HCT116 (cell line): ENCODE measurements around the gene SLC24A3. TPM values are rescaled to one million over a fixed set of nuclear protein-coding genes. Genes with fewer than 3 reads are reported as not detected.

ENCODE experiments used
- ATAC-seq: fragments of 200-7000 bp; cut with Tn5 transposase; 2 replicates; pipeline ENCODE4 v1.9.1; 2020; ENCODE audit warnings: mild to moderate bottlenecking, moderate library complexity
- BruUV-seq: library from RNA; stranded (reverse); fragments of 400-500 nt; replicated peaks from 2 replicates; lab custom pipeline; 2021; lab: Mats Ljungman, UMichigan
- CTCF ChIA-PET: fragments of 300-600 bp; sonication (Branson Sonifier 250); formaldehyde crosslinking; loops from one replicate; lab custom pipeline; 2021; ENCODE audit warnings: antibody characterized with exemption; lab: Charles Lee
- POLR2A ChIA-PET: fragments of 300-600, 350-600 bp; sonication (Branson Sonifier 250); formaldehyde crosslinking; loops from one replicate; lab custom pipeline; 2021; ENCODE audit warnings: antibody characterized with exemption; lab: Charles Lee
- RAD21 ChIA-PET, 2 experiments: fragments of 300-600 bp; sonication (Branson Sonifier 250); formaldehyde crosslinking; loops; one replicate each; lab custom pipeline; 2023; ENCODE audit warnings: low total read pairs in 2 of 2; ENCODE audit not compliant: uncharacterized antibody in 2 of 2, unreplicated experiment in 2 of 2, low non-redundant PET in 1 of 2; lab: Charles Lee
- DNase-seq: peaks from one replicate; pipeline ENCODE4 v3.0.0-alpha.2; 2010; ENCODE audit warnings: low read depth, low spot score
- H2AFZ ChIP-seq: fragments of 200-600 bp; shearing (Covaris generic), sonication (generic); 2 replicates; pipeline ENCODE4 v1.6.1; 2017; ENCODE audit warnings: low read depth, mixed run types, mixed read lengths, antibody characterized with exemption, low read length; ENCODE audit not compliant: poor library complexity, severe bottlenecking
- H3K27ac ChIP-seq: 2 replicates; pipeline ENCODE4 v1.5.1; 2012; ENCODE audit warnings: low read depth, low read length
- H3K27me3 ChIP-seq: fragments of 200-600 bp; sonication (generic); 2 replicates; pipeline ENCODE4 v1.6.1; 2016; ENCODE audit warnings: mixed run types, low read length, mixed read lengths; ENCODE audit not compliant: insufficient read depth
- H3K36me3 ChIP-seq, 2 experiments: fragments of 200-500 bp in 1 of 2; fragments of 200-600 bp in 1 of 2; sonication (Bioruptor generic) in 1 of 2; sonication (generic) in 1 of 2; 2 replicates each; pipeline versions ENCODE4 v1.5.1 to v1.6.1; 2014 to 2016; ENCODE audit warnings: low read length in 2 of 2, inconsistent platforms in 1 of 2, mixed read lengths in 1 of 2, mixed run types in 1 of 2; ENCODE audit not compliant: insufficient read depth in 2 of 2, control insufficient read depth in 1 of 2
- H3K4me1 ChIP-seq, 2 experiments: fragments of 200-600 bp in 1 of 2; sonication (generic) in 1 of 2; 2 replicates each; pipeline versions ENCODE4 v1.5.1 to v1.6.1; 2012 to 2017; ENCODE audit warnings: low read length in 2 of 2, inconsistent platforms in 1 of 2, mild to moderate bottlenecking in 1 of 2, mixed read lengths in 1 of 2, mixed run types in 1 of 2, moderate library complexity in 1 of 2; ENCODE audit not compliant: insufficient read depth in 2 of 2, control insufficient read depth in 1 of 2
- H3K4me2 ChIP-seq: fragments of 200-600 bp; sonication (generic); 2 replicates; pipeline ENCODE4 v1.6.1; 2017; ENCODE audit warnings: mixed run types, low read length, mixed read lengths
- H3K4me3 ChIP-seq, 2 experiments: fragments of 200-600 bp in 1 of 2; sonication (generic) in 1 of 2; replicated peaks in 1 of 2; 2 replicates each; pipeline ENCODE4 v1.5.1; 2011 to 2016; ENCODE audit warnings: low read length in 2 of 2, control low read depth in 1 of 2, low read depth in 1 of 2, mild to moderate bottlenecking in 1 of 2, mixed read lengths in 1 of 2, mixed run types in 1 of 2
- H3K79me2 ChIP-seq: fragments of 200-600 bp; sonication (generic); 2 replicates; pipeline ENCODE4 v1.6.1; 2017; ENCODE audit warnings: mild to moderate bottlenecking, mixed run types, low read length, moderate library complexity, mixed read lengths; ENCODE audit not compliant: insufficient read depth
- H3K9ac ChIP-seq: fragments of 200-600 bp; sonication (generic); 2 replicates; pipeline ENCODE4 v1.6.1; 2016; ENCODE audit warnings: low read length, mixed read lengths
- H3K9me2 ChIP-seq: fragments of 200-600 bp; sonication (generic), shearing (Covaris generic); 2 replicates; pipeline ENCODE4 v1.6.1; 2017; ENCODE audit warnings: mixed run types, mild to moderate bottlenecking, moderate library complexity; ENCODE audit not compliant: insufficient read depth
- H3K9me3 ChIP-seq, 2 experiments: fragments of 200-500 bp in 1 of 2; fragments of 200-600 bp in 1 of 2; sonication (Bioruptor generic) in 1 of 2; sonication (generic) in 1 of 2; 2 replicates each; pipeline ENCODE4 v1.6.1; 2014 to 2017; ENCODE audit warnings: low read length in 2 of 2, mixed read lengths in 2 of 2, inconsistent platforms in 1 of 2, low read depth in 1 of 2, mild to moderate bottlenecking in 1 of 2, mixed run types in 1 of 2, moderate library complexity in 1 of 2; ENCODE audit not compliant: control insufficient read depth in 1 of 2, insufficient read depth in 1 of 2
- H4K20me1 ChIP-seq: fragments of 200-600 bp; sonication (generic), shearing (Covaris generic); 2 replicates; pipeline ENCODE4 v1.6.1; 2017; ENCODE audit warnings: mixed run types, mild to moderate bottlenecking, moderate library complexity; ENCODE audit not compliant: insufficient read depth
- CEBPB ChIP-seq: IDR thresholded peaks from 2 replicates; pipeline ENCODE4 v1.6.1; 2012; ENCODE audit warnings: low read depth
- EGR1 ChIP-seq: IDR thresholded peaks from 2 replicates; pipeline ENCODE4 v1.6.1; 2012; ENCODE audit warnings: low read depth
- EZH2 ChIP-seq: fragments of 200-600 bp; sonication (generic); IDR thresholded peaks from 2 replicates; pipeline ENCODE4 v1.6.1; 2017; ENCODE audit warnings: antibody characterized with exemption, mixed run types
- JUND ChIP-seq: IDR thresholded peaks from 2 replicates; pipeline ENCODE4 v1.6.1; 2012
- POLR2AphosphoS5 ChIP-seq: IDR thresholded peaks from 2 replicates; pipeline ENCODE4 v1.6.1; 2011; ENCODE audit warnings: mild to moderate bottlenecking, low read depth, low read length, moderate library complexity
- RAD21 ChIP-seq: IDR thresholded peaks from 2 replicates; pipeline ENCODE4 v1.6.1; 2012; ENCODE audit warnings: low read depth, mild to moderate bottlenecking
- SIN3A ChIP-seq: IDR thresholded peaks from 2 replicates; pipeline ENCODE4 v1.6.1; 2012; ENCODE audit warnings: low read depth
- SP1 ChIP-seq: IDR thresholded peaks from 2 replicates; pipeline ENCODE4 v1.6.1; 2012; ENCODE audit warnings: low read depth
- SRF ChIP-seq: IDR thresholded peaks from 2 replicates; pipeline ENCODE4 v1.6.1; 2012; ENCODE audit warnings: low read depth
- TCF7L2 ChIP-seq: IDR thresholded peaks from 2 replicates; pipeline ENCODE4 v1.7.0; 2011; ENCODE audit warnings: borderline replicate concordance, inconsistent platforms; ENCODE audit not compliant: insufficient read depth, insufficient read length; ENCODE audit errors: extremely low read depth
- YY1 ChIP-seq: IDR thresholded peaks from 2 replicates; pipeline ENCODE4 v1.6.1; 2011; ENCODE audit warnings: low read length, low read depth, moderate library complexity, mild to moderate bottlenecking; ENCODE audit not compliant: insufficient replicate concordance; ENCODE audit errors: extremely low read depth
- ZFX ChIP-seq: fragments of 450-650 bp; IDR thresholded peaks from 2 replicates; pipeline ENCODE4 v1.6.1; 2017
- intact Hi-C: fragments of 100-400 bp; cut with micrococcal nuclease; formaldehyde crosslinking; loops from 2 replicates; pipeline ENCODE4 v1.10.0; 2022
- total RNA-seq: library from RNA; stranded (reverse); gene quantifications from one replicate; pipeline ENCODE4 v1.2.1, GENCODE V29; 2021; ENCODE audit not compliant: unreplicated experiment
- TF ChIP-seq, protein P1 (sequence below): IDR thresholded peaks from 2 replicates; pipeline ENCODE4 v1.6.1; 2012
- TF ChIP-seq, protein P2 (sequence below): IDR thresholded peaks from 2 replicates; pipeline ENCODE4 v1.6.1; 2011; ENCODE audit warnings: mild to moderate bottlenecking, low read length, moderate library complexity; ENCODE audit not compliant: insufficient replicate concordance; ENCODE audit errors: extremely low read depth

The SLC24A3 gene
- total RNA-seq, 1 experiment from 2014 or later = not detected

DNA sequence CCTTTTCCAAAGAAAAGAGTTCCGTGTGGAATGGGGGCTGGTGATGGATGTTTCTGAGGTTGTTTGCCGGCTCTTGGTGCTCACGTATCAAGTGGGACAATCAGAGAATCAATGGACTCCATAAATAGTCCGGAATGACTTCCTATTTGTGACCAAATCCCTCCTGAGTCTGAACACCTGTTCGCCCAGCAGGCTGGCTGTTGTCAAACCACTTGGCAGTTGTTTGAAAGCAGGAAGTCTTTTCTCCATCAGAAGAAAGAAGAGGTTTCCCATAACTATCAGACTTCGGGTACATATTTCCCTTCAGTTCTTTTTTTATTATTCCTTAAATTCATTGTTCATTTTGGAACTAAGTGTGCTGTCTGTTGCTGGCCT, 390.9 kb downstream of the SLC24A3 start:
- intact Hi-C loops = no loop called here
- no peak for DNase-seq
- no peaks in the 10 kb centered on the region for H3K4me1 ChIP-seq
- H3K27me3 ChIP-seq = peaks cover 26% of the 10 kb centered on the region; the same call in 1 of the 2 replicates
- no peaks in the 10 kb centered on the region for H3K36me3 ChIP-seq
- TF ChIP-seq CEBPB (no peak), SP1 (no peak), EGR1 (no peak), ZFX (no peak), EZH2 (no peak), SIN3A (no peak), SRF (no peak), RAD21 (no peak), YY1 (no peak), JUND (no peak), TCF7L2 (no peak), POLR2AphosphoS5 (no peak)
- TF ChIP-seq, protein P1, sequence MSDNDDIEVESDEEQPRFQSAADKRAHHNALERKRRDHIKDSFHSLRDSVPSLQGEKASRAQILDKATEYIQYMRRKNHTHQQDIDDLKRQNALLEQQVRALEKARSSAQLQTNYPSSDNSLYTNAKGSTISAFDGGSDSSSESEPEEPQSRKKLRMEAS = no peak
- TF ChIP-seq, protein P2, sequence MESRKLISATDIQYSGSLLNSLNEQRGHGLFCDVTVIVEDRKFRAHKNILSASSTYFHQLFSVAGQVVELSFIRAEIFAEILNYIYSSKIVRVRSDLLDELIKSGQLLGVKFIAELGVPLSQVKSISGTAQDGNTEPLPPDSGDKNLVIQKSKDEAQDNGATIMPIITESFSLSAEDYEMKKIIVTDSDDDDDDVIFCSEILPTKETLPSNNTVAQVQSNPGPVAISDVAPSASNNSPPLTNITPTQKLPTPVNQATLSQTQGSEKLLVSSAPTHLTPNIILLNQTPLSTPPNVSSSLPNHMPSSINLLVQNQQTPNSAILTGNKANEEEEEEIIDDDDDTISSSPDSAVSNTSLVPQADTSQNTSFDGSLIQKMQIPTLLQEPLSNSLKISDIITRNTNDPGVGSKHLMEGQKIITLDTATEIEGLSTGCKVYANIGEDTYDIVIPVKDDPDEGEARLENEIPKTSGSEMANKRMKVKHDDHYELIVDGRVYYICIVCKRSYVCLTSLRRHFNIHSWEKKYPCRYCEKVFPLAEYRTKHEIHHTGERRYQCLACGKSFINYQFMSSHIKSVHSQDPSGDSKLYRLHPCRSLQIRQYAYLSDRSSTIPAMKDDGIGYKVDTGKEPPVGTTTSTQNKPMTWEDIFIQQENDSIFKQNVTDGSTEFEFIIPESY = no peak
- RAD21 ChIA-PET = no interaction called here
- H2AFZ ChIP-seq = no peak overlapping the region
- BruUV-seq = no TSS peak
- no peak overlapping the region for H3K4me2 ChIP-seq
- POLR2A ChIA-PET = no interaction called here
- H3K9me2 ChIP-seq = no peaks in the 10 kb centered on the region
- CTCF ChIA-PET = no interaction called here
- no peaks in the 10 kb centered on the region for H4K20me1 ChIP-seq
- no peaks in the 10 kb centered on the region for H3K9me3 ChIP-seq
- H3K79me2 ChIP-seq = no peaks in the 10 kb centered on the region
- ATAC-seq = no peak
- no peak overlapping the region for H3K4me3 ChIP-seq
- H3K27ac ChIP-seq = no peak overlapping the region
- no peak overlapping the region for H3K9ac ChIP-seq
